GM19372 (cell line): Measurements from ENCODE around the gene CALML5.

Experiments
- ATAC-seq: cut with Tn5 transposase; IDR thresholded peaks from one replicate; pipeline ENCODE4 v1.9.1; 2021; ENCODE audit warnings: mild to moderate bottlenecking, low read depth, moderate library complexity; ENCODE audit not compliant: unreplicated experiment

The CALML5 gene

DNA sequence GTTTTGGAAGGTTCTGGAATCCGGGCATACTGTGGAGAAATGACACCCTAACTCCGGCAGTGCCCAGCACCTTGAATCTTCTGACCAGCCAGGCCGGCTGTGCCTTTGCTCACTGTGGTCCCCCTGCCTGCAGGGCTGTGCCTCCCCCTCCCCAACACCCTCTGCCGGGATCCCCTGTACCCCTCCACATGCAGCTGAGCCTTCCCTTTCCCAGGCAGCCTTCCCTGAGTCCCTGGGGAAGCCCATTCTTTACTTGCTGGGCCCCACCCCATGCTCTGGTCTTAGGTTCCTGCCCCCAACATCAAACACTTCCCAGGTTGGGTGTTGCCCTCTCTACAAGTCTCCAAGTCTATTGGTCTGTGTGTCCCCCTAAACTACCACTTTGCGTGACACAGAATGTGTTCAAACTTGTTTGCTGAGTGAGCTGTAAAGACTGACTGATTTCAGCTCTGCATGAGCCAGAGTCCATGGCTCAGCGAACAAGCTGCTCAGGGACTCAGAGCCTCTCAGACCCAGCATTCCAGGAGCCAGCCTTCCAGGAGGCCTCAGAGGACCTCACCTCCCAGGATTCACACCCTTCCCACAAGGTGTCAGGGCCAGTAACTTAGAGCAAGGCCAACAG, 31.6 kb downstream of the CALML5 start:
- ATAC-seq: no peak

DNA sequence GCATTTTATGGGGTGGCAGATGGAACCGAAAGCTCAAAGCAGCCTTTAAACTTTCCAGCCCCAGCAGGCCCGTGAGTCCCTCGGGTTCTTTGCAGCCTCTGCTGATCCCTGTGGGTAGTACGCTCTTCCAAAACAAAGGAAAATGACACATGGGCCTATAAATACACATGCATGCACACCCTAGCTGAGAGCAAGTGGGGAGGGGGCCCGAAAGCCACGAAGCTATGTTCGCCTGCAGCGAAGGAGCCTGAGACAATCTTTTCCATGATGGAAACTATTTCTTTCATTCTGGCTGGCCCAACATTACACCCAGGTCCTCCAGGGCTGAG, 32.2 kb downstream of the CALML5 start:
- ATAC-seq: no peak

DNA sequence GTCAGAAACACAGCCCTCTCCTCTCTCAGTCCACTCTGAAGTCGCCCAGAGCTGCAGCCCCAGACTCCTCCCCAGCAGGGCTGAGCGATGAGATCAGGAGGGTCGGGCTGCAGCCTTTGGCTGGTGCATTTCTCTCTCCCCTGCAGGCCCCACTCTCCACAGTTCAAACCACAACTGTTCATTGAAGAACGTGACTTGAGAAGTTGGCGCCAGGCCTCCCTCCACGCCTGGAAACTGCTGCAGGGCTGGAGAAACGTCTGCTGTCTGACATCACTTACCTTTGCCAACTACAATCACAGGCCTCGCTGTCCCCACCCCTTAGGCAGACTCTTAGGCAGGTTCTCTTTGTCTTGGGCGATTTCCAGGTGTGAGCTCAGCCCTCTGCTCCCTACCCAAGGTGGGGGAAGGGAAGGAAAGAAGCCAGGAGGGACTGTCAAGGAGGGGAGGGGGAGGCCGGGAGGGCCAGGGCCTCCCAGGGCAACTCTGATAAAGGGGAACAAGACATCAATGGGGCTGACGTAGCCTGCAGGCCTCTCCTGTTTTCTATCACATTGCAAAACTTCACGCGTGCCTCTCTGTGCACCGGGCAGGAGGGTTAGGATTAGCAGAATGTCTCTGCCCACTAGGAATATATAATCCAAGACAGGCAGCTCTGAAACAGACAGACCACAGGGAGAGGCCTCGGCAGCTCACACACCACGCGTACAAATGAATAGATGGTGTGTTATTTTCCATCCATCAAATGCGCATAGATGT, 32.7 kb downstream of the CALML5 start:
- ATAC-seq: no peak

DNA sequence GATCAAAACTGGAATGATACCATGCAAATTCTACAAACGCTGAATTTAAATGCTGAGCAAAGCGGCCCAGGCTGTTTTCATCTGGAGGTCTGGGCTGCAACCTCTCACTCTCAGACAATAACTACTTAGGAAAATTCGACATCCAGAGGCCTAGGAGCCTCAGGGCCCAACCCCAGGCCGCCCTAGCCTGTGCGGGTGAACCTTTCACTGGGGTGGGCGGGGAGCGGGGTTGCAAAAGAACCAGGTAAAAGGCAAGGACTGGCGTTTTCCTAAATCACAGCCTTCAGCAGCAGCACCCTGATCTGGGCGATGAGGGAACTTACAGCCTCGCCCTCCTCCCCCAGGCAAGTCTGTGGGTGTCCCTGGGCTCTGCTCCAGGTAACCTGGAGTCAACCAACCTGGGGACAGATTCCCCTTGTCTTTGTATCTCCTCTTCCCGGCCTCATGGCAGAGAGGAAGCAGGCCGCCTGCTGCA, 33.4 kb downstream of the CALML5 start:
- ATAC-seq: no peak

DNA sequence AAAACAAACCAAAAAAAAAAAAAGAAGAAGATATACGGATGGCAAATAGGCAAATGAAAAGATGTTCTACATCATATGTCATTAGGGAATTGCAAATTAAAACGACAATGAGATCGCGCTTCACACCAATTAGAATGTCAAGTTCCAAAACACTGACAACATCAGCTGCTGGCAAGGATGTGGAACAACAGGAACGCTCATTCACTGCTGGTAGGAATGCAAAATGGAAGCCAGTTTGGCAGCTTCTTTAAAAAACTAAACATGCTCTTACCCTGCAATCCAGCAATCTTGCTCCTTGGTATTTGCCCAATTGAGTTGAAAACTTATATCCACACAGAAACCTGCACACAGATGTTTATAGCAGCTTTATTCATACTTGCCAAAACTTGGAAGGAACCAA, 34.8 kb downstream of the CALML5 start:
- ATAC-seq: no peak

DNA sequence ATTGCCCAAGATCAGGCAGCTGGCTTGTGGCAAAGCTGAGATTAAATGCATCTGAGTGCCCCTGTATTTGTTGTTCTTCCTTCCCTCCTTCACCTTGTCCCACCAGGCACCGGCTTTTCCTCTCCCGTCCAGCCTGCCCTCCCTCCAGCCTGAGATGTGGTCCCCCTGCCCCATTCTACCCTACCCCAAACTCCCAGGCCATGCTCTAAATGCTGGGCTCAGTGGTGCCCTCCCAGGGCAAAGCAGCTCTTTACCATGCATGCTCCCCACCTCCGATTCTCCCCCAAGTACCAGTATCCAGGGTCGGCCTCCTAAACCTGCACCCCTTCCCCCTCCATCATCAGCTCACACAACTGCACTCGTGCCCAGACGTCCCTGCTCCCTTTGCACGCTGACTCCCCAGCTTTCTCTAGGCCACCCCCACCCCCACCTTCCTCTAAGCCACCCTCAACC, 36.5 kb downstream of the CALML5 start:
- no peak for ATAC-seq

DNA sequence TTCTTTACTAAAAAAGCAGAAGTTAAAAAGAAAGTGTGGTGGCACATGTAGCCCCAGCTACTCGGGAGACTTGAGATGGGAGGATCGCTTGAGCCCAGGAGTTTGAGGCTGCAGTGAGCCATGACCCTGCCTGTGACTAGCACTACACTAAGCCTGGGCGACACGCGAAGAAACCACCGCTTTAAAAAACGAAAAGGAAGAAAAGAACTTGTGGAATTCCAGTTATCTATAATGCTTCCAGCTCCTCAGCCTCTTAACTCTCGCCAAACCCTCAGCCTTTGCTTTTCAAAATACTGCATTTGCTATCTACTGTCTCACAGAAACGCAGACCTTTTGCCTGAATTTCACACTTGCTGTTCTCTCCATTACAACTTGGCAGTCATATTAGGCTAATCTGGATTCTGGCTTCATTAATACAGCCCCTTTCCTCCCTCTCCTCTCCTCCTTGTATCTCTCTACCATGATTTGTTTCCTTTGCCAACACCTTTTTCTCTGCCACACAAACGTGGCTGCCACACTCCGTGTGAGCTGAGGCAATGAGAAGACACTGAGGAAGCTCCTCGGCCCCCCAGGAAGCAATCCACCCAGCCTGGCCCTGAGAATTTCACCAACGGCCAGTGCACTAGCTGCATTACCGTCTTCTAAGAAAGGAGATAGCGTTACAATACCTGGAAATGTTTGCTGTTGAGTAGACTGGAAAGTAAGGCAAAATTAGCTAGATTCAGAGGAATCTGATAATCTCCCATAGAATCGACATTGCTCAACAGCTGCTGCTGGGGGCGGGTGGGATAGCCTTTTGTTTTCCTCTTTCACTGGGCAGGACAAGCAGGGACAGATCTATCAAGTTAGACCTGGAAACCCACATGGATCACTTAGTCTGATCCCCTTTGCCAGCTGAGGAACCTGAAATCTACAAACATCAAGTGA, 37.2 kb downstream of the CALML5 start:
- no peak for ATAC-seq

DNA sequence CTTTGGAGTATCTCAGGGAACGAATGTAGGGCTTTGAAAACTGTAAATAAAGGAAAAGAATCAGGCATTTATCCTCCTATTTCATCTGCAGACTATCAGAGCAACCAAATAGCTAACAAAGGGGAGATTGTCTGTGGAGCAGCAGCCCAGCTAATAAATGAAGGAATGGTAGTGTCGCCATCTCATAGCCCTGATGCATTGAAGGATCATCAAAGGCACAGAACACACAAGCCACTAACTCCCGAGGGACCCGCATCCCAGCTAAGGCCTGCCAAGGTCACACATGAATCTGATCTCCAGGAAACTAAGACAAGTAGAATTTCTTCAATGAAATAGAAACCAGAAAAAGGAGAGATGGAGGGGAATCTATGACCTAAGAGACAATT, 38.2 kb downstream of the CALML5 start:
- no peak for ATAC-seq

DNA sequence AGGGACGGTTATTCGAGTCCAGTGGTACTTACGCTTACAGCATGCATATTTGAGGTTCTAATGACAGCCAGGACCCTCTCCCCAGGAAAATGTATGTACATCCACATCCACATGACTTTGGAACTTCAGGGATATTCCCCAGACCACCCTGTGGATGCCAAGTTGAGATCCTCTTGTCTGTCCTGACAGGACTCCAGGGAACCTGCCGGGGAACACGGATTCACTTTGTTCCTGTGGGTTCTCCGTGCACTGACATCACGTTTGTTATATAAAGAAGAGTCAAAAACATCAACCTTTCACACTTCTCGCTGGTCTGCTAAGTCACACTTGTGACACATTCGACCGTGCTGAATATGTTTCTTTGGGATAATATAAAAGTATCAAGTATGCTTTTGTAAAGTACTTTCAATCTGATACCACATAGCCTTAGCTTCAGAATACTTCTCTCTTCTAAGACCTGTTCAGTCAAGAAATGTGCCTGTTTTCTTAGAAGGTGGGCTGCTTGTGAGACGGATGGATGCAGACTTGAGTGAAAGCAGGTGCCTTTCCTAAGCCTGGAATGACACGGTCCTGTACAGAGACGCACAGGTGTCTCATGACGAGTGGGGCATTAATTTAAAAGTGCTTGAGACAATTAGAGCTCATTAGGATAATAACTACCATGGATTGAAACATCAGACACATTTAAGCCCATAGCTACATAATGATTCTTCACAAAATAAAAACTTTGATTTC, 38.7 kb downstream of the CALML5 start:
- no peak for ATAC-seq

DNA sequence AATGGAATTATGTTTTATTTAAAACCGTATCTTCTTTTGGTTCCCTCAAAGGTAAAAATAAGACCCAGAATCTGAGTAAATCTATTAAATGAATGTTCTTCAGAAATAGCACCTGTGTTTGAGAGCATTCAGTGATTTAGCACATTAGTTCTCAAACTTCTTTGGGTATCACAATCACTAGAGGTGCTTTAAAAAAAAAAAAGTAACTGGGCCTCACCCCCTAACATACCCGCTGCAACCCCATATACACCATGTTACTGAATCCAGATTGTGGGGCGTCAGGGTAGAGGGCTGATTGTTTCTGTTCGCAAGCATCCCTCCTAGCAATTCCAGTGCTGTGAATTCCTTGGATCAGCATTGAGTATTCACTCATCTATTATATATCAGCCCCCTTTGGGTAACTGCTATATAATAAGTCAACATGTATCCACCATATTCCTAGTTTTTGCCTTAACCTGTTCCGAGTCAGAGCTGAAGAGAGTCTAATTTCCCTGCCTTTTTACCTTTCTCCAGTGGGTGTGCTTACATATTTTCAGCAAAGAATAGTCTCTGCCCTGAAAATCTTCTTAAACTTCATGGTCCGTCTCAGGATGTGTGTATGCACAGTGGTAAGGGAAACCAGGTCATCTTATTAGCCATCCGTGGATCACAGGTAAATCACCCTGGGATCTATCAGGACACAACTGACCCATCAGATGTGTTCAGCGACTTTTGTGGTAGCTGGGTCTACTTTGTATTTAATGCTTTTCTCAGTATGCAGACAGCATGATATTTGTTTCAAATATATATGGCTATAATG, 40.2 kb downstream of the CALML5 start:
- ATAC-seq: no peak

DNA sequence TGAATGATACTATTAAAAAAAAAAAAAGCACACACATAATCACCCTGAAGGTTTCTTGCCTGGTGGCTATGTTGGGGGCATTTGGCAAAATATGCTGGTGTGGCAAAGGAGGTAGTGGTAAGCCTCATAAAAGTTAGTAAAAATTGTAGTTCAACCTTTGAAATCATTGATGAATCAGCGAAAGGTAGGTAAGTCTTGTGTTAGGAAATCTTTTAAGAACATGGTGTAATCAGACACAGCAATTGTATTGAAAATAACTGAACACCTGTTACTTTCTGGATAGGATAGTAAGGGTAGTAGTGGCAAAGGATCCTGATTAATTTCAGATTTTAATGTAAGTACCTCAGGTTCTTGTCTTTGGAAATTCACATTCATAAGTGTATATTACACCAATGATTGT, 40.9 kb downstream of the CALML5 start:
- no peak for ATAC-seq

DNA sequence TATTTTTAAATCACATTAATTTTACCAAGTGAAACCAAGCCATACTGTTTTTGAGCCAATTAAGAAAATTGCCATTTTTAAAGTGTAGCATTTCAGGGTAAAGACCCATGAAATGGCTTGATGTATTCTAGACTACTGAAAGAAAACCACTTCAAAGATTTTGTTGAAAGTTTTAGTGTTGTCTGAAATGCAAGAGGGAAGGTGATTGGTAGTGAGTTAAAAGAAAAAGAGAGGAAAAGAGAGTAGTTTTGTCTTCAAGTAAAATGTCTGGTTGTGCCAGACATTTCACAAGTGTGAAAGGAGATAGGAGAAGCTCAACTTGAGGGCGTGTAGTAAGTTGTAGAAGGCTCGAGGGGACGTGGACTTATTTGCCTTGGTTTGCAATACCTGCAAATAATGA, 41.6 kb downstream of the CALML5 start:
- ATAC-seq: no peak

DNA sequence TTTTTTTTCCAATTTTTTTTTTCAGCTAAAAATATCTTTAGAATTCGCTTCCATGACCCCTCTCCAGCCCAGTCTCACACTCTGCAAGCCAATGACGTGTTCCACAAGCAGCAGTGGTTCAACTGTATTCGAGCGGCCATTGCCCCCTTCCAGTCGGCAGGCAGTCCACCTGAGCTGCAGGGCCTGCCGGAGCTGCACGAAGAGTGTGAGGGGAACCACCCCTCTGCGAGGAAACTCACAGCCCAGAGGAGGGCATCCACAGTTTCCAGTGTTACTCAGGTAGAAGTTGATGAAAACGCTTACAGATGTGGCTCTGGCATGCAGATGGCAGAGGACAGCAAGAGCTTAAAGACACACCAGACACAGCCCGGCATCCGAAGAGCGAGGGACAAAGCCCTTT, 42.8 kb downstream of the CALML5 start:
- ATAC-seq: no peak

DNA sequence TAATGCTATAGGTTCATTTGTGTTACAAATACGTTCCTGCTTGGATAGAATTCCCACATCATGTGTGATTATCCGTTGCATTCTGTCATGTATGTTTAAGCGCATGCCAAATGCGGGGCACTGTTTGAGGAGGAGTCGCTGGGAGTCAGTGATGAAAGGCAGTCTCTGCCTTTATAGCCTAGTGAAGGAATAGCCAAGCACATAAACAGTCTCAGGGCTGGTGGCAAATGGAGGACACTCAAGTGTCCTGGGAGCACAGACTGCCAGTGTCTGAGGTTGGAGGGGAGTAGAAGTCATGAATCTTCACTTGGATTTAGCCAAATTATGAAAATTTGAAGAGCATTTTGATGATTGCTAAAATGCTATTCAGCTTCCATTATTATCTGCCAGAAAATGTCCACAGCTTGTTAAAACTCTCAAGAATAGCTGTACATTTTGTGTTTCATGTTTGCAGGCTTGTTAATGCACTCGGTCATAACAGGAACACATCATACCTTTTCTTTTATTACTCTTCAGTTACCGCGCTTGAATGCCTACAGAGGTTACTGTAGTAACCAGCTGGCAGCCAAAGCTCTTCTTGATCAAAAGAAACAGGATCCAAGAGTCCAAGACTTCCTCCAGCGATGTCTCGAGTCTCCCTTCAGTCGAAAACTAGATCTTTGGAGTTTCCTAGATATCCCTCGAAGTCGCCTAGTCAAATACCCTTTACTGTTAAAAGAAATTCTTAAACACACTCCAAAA, 45.5 kb downstream of the CALML5 start:
- no peak for ATAC-seq

DNA sequence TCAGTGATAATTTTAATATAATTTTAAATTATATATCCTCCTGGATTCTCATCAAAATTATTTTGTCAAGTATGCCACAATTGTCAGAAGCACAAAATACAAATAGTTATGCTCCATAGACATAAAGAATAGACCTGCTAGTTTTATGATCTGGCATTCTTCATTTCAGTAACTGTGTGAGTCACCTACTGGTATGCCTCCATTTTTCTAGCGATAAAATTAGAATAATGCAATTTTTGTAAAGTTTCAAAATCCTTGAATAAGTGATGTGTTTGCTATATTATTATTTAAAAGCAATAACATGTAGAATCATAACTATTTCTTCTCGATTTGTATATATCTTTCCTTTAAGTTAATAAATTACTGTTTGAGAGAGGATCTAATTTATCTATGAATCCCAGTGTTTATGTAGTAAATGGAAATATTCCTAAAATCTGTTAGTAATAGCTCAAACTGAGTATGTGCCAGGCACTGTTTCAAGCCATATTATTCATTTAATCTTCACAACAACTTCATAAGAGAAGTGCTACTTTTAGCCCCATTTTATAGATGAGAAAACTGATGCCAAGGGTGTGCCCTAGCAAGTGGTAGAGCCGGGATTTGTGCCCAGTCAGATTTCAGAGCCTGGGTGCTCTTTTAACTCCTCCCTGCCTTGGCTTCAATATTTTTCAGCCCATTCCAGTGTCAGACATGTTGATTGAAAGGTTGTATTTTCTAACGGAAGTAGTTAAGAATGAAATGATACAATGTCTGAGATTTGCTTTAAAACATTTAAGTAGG, 48.6 kb downstream of the CALML5 start:
- no peak for ATAC-seq

DNA sequence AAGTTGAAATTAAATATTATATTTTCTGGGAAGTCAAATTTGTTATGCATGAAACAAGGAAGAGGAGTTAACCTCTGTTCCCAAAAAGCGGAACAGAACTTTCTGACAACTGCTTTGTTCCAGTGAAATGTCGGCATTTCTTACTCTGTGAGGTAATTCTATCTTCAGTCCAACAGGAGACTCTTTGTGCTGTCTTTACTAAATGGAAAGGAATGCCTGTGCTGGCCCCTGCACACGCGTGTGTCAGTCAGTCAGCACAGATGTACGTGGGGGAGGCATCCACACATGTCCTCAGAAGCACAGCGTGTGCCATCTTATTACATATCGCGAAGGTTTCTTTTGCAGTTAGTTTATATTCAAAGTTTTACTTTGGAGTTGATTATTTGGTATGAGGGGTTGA, 49.5 kb downstream of the CALML5 start:
- ATAC-seq: no peak

DNA sequence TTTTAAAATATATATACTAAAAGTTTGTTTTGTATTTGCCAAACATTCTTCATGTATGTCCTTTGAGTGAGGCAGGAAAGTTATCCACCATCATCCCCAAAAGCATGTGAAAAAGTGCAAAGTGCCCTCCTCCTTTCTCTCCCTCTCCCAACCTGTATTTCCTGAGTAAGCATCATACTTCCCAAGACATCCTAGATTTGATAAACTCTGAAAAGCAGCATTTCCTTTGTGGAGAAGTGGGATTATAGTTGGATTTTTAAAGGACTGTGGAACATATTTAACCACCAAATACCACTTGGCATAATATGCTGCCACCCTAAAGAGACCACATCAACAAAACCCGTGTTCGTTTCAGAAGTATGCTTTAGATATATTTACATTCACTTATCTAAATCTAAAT, 50.1 kb downstream of the CALML5 start:
- no peak for ATAC-seq
